OCI-LY1 (cell line): ENCODE measurements around the gene SGK2.

ENCODE experiments used
- H2AFZ ChIP-seq: fragments of 200-600 bp; sonication (generic), shearing (Covaris generic); 2 replicates; pipeline ENCODE4 v1.6.0; 2014; ENCODE audit warnings: antibody characterized with exemption, mild to moderate bottlenecking, low read length
- H3F3A ChIP-seq: fragments of 200-600 bp; sonication (generic), shearing (Covaris generic); 2 replicates; pipeline ENCODE4 v1.6.0; 2014; ENCODE audit warnings: mild to moderate bottlenecking, antibody characterized with exemption, low read length, moderate library complexity; ENCODE audit not compliant: insufficient read depth
- H3K27ac ChIP-seq: fragments of 200-600 bp; sonication (generic); 2 replicates; pipeline ENCODE4 v1.5.1; 2014; ENCODE audit warnings: low read length, mixed run types, mild to moderate bottlenecking, low read depth; ENCODE audit not compliant: poor library complexity, severe bottlenecking
- H3K27me3 ChIP-seq: fragments of 200-600 bp; sonication (generic); 2 replicates; pipeline ENCODE4 v1.6.0; 2014; ENCODE audit warnings: antibody characterized with exemption, mild to moderate bottlenecking, low read length, moderate library complexity; ENCODE audit not compliant: insufficient read depth
- H3K36me3 ChIP-seq: fragments of 200-600 bp; sonication (generic); 2 replicates; pipeline ENCODE4 v1.6.1; 2014; ENCODE audit warnings: mild to moderate bottlenecking, antibody characterized with exemption, low read length, moderate library complexity, mixed read lengths; ENCODE audit not compliant: insufficient read depth
- H3K4me1 ChIP-seq: fragments of 200-600 bp; sonication (generic); 2 replicates; pipeline ENCODE4 v1.5.1; 2014; ENCODE audit warnings: mild to moderate bottlenecking, low read length, moderate library complexity; ENCODE audit not compliant: insufficient read depth, severe bottlenecking
- H3K4me2 ChIP-seq: fragments of 200-600 bp; sonication (generic), shearing (Covaris generic); 2 replicates; pipeline ENCODE4 v1.6.1; 2014; ENCODE audit warnings: low read length
- H3K4me3 ChIP-seq: fragments of 200-600 bp; sonication (generic); 2 replicates; pipeline ENCODE4 v1.5.1; 2014; ENCODE audit warnings: low read length, low read depth, mild to moderate bottlenecking, mixed read lengths; ENCODE audit not compliant: poor library complexity, severe bottlenecking
- H3K79me2 ChIP-seq: fragments of 200-600 bp; shearing (Covaris generic); 2 replicates; pipeline ENCODE4 v1.6.1; 2016; ENCODE audit warnings: mixed run types, low read length, mixed read lengths; ENCODE audit not compliant: insufficient read depth
- H3K9ac ChIP-seq: fragments of 200-600 bp; sonication (generic), shearing (Covaris generic); 2 replicates; pipeline ENCODE4 v1.6.1; 2014; ENCODE audit warnings: mild to moderate bottlenecking, low read length, mixed read lengths
- H3K9me2 ChIP-seq: fragments of 200-600 bp; sonication (generic), shearing (Covaris generic); 2 replicates; pipeline ENCODE4 v1.6.1; 2014; ENCODE audit warnings: low read depth, mild to moderate bottlenecking, low read length, mixed read lengths
- H3K9me3 ChIP-seq: fragments of 200-600 bp; shearing (Covaris generic); 2 replicates; pipeline ENCODE4 v1.6.1; 2014; ENCODE audit warnings: low read length, mixed read lengths
- H4K20me1 ChIP-seq: fragments of 200-600 bp; sonication (generic), shearing (Covaris generic); 2 replicates; pipeline ENCODE4 v1.6.0; 2016; ENCODE audit warnings: mild to moderate bottlenecking, low read length; ENCODE audit not compliant: insufficient read depth
- CTCF ChIP-seq: fragments of 200-600 bp; sonication (generic), shearing (Covaris generic); IDR thresholded peaks from 2 replicates; pipeline ENCODE4 v1.5.1; 2017; ENCODE audit warnings: mild to moderate bottlenecking, antibody characterized with exemption, low read length, moderate library complexity, mixed read lengths
- EZH2 ChIP-seq: fragments of 200-600 bp; sonication (generic), shearing (Covaris generic); IDR thresholded peaks from 2 replicates; pipeline ENCODE4 v1.8.0; 2017; ENCODE audit warnings: borderline replicate concordance, mixed run types, mild to moderate bottlenecking, antibody characterized with exemption, low read length, moderate library complexity, mixed read lengths

SGK2 gene

GRCh38 chr20:43533060-43533459, 25.8 kb upstream of the SGK2 start:
- H3K27me3 ChIP-seq = no peaks in the 10 kb centered on the region

GRCh38 chr20:43534016-43534415, 24.8 kb upstream of the SGK2 start:
- H3K27me3 ChIP-seq = no peaks in the 10 kb centered on the region
- no peak overlapping the region for H3K27ac ChIP-seq
- H3K4me2 ChIP-seq = no peak overlapping the region
- H3K4me3 ChIP-seq = no peak overlapping the region
- H3K4me1 ChIP-seq = no peaks in the 10 kb centered on the region
- H3K79me2 ChIP-seq = no peaks in the 10 kb centered on the region
- no peaks in the 10 kb centered on the region for H3K9me3 ChIP-seq
- H3K36me3 ChIP-seq = 0 out of 2 replicates have a peak, but pooled peaks cover 3% of the 10 kb centered on the region
- H3F3A ChIP-seq = no peaks in the 10 kb centered on the region
- no peak overlapping the region for H3K9ac ChIP-seq
- TF ChIP-seq EZH2 (no peak), CTCF (no peak)
- no peaks in the 10 kb centered on the region for H4K20me1 ChIP-seq
- no peaks in the 10 kb centered on the region for H3K9me2 ChIP-seq
- no peak overlapping the region for H2AFZ ChIP-seq

More at GRCh38 chr20:43533060-43533459, 25.8 kb upstream of the SGK2 start:
- Histone ChIP-seq H3K27ac (no peak overlapping the region), H3K9me3 (no peaks in the 10 kb centered on the region), H3F3A (no peaks in the 10 kb centered on the region), H2AFZ (no peak overlapping the region), H3K4me3 (no peak overlapping the region), H3K79me2 (no peaks in the 10 kb centered on the region), H3K36me3 (0 out of 2 replicates have a peak, but pooled peaks cover 3% of the 10 kb centered on the region), H3K9ac (no peak overlapping the region), H3K4me2 (no peak overlapping the region), H4K20me1 (no peaks in the 10 kb centered on the region), H3K4me1 (no peaks in the 10 kb centered on the region), H3K9me2 (no peaks in the 10 kb centered on the region)
- no peak for TF ChIP-seq EZH2
- no peak for TF ChIP-seq CTCF

- H3K4me1 ChIP-seq = no peaks in the 10 kb centered on the region
- H3K27me3 ChIP-seq = no peaks in the 10 kb centered on the region
- no peak overlapping the region for H3K4me2 ChIP-seq
- no peak overlapping the region for H2AFZ ChIP-seq
- H3K27ac ChIP-seq = no peak overlapping the region
- no peak for TF ChIP-seq CTCF
- no peak for TF ChIP-seq EZH2
- no peak overlapping the region for H3K4me3 ChIP-seq
- H3K79me2 ChIP-seq = no peaks in the 10 kb centered on the region
- H3K9ac ChIP-seq = no peak overlapping the region
- no peaks in the 10 kb centered on the region for H4K20me1 ChIP-seq
- H3K9me2 ChIP-seq = no peaks in the 10 kb centered on the region
- no peaks in the 10 kb centered on the region for H3F3A ChIP-seq
- 0 out of 2 replicates have a peak, but pooled peaks cover 3% of the 10 kb centered on the region for H3K36me3 ChIP-seq
- no peaks in the 10 kb centered on the region for H3K9me3 ChIP-seq
Observed at GRCh38 chr20:43534791-43535350, 24.0 kb upstream of the SGK2 start.
